Ishikawa (cell line): ENCODE results near the gene TSGA10IP.

Source experiments
- CEBPB ChIP-seq: IDR thresholded peaks from 2 replicates; pipeline ENCODE4 v1.6.1; 2012
- CREB1 ChIP-seq: IDR thresholded peaks from 2 replicates; pipeline ENCODE4 v1.6.1; 2012; ENCODE audit warnings: low read depth
- EGR1 ChIP-seq: IDR thresholded peaks from 2 replicates; pipeline ENCODE4 v1.6.1; 2012
- EP300 ChIP-seq: IDR thresholded peaks from 2 replicates; pipeline ENCODE4 v1.6.1; 2012; ENCODE audit warnings: borderline replicate concordance
- FOXM1 ChIP-seq: IDR thresholded peaks from 2 replicates; pipeline ENCODE4 v1.6.1; 2012; ENCODE audit warnings: low read depth, borderline replicate concordance
- NFIC ChIP-seq: IDR thresholded peaks from 2 replicates; pipeline ENCODE4 v1.6.1; 2012
- RAD21 ChIP-seq: IDR thresholded peaks from 2 replicates; pipeline ENCODE4 v1.6.1; 2012; ENCODE audit warnings: low read depth
- TAF1 ChIP-seq: IDR thresholded peaks from 2 replicates; pipeline ENCODE4 v1.6.1; 2012; ENCODE audit warnings: low read depth, mild to moderate bottlenecking
- TCF12 ChIP-seq: IDR thresholded peaks from 2 replicates; pipeline ENCODE4 v1.6.1; 2012; ENCODE audit warnings: low read depth
- TEAD4 ChIP-seq: IDR thresholded peaks from 2 replicates; pipeline ENCODE4 v1.6.1; 2012
- USF1 ChIP-seq: IDR thresholded peaks from 2 replicates; pipeline ENCODE4 v1.6.1; 2012
- YY1 ChIP-seq: IDR thresholded peaks from 2 replicates; pipeline ENCODE4 v1.6.1; 2012; ENCODE audit warnings: low read depth
- ZBTB7A ChIP-seq: IDR thresholded peaks from 2 replicates; pipeline ENCODE4 v1.6.1; 2012; ENCODE audit warnings: low read depth
- TF ChIP-seq, protein P1 (sequence below): IDR thresholded peaks from 2 replicates; pipeline ENCODE4 v1.6.1; 2012
- TF ChIP-seq, protein P2 (sequence below): IDR thresholded peaks from 2 replicates; pipeline ENCODE4 v1.6.1; 2012; ENCODE audit warnings: low read depth, mild to moderate bottlenecking

The TSGA10IP gene

DNA sequence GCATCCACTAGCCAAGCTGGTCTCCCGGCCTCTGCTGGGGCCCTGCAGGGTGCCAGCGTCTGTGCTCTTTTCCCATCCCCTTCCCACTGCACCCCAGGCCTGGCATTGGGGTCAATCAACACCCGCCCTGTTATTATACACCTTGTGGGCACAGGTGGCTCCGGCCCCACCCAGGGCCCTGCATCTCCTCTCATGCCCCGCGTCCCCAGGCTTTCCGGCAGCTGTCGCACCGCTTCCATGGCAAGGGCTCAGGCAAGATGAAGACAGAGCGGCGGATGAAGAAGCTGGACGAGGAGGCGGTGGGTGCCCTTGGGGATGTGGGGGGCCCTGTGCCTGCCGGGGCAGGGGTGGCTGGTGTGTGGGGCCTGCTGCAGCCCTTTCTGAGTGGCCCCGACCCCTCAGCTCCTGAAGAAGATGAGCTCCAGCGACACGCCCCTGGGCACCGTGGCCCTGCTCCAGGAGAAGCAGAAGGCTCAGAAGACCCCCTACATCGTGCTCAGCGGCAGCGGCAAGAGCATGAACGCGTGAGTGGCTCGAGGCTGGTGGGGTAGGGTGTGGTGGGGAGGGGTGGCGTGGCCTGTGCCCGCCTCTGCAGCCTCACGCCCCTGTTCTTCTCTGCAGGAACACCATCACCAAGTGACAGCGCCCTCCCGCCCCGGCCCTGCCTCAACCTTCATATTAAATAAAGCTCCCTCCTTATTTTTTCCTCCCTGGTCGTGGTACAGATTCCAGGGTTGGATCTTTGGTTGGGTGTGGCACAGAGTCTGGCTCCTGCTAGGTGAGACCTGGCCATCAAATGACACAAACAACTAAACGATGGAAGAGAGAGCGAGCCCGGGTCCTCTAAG, 33.3 kb downstream of the TSGA10IP start:
- TF ChIP-seq ZBTB7A = no peak
- TF ChIP-seq TAF1 = no peak
- TF ChIP-seq TCF12 = no peak
- TF ChIP-seq CREB1 = no peak
- TF ChIP-seq, protein P1, sequence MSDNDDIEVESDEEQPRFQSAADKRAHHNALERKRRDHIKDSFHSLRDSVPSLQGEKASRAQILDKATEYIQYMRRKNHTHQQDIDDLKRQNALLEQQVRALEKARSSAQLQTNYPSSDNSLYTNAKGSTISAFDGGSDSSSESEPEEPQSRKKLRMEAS = no peak
- no peak for TF ChIP-seq EP300
- no peak for TF ChIP-seq CEBPB
- TF ChIP-seq NFIC = no peak
- no peak for TF ChIP-seq RAD21
- no peak for TF ChIP-seq YY1
- TF ChIP-seq USF1 = no peak
- TF ChIP-seq, protein P2, sequence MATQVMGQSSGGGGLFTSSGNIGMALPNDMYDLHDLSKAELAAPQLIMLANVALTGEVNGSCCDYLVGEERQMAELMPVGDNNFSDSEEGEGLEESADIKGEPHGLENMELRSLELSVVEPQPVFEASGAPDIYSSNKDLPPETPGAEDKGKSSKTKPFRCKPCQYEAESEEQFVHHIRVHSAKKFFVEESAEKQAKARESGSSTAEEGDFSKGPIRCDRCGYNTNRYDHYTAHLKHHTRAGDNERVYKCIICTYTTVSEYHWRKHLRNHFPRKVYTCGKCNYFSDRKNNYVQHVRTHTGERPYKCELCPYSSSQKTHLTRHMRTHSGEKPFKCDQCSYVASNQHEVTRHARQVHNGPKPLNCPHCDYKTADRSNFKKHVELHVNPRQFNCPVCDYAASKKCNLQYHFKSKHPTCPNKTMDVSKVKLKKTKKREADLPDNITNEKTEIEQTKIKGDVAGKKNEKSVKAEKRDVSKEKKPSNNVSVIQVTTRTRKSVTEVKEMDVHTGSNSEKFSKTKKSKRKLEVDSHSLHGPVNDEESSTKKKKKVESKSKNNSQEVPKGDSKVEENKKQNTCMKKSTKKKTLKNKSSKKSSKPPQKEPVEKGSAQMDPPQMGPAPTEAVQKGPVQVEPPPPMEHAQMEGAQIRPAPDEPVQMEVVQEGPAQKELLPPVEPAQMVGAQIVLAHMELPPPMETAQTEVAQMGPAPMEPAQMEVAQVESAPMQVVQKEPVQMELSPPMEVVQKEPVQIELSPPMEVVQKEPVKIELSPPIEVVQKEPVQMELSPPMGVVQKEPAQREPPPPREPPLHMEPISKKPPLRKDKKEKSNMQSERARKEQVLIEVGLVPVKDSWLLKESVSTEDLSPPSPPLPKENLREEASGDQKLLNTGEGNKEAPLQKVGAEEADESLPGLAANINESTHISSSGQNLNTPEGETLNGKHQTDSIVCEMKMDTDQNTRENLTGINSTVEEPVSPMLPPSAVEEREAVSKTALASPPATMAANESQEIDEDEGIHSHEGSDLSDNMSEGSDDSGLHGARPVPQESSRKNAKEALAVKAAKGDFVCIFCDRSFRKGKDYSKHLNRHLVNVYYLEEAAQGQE = no peak
- TF ChIP-seq EGR1 = no peak
- TF ChIP-seq TEAD4 = no peak
- no peak for TF ChIP-seq FOXM1

DNA sequence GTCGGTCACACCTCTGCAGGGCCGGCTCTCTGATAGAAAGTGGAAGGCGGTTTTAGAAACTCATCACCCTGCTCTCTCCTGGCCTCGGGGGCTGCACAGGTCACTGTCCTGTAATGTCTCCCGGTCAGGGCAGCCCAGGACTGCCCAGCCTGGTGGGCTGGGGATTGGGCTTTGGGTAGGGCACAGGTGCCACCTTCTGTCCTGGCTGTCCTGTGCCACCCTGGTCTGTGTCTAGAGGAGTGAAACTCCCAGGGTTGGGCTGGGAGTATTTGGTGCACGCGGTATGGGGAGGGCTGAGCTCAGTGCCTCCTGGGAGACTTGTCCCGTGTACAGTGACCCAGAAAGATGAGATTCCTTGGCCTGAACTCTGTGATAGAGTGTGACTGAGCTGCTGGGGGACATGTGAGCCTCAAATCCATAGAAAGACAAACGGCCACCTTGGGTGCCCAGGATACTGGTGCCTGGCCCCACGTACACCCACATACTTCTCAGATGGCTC, 34.0 kb downstream of the TSGA10IP start:
- no peak for TF ChIP-seq TCF12
- TF ChIP-seq TAF1 = no peak
- no peak for TF ChIP-seq RAD21
- TF ChIP-seq, protein P1 = no peak
- no peak for TF ChIP-seq EP300
- no peak for TF ChIP-seq FOXM1
- TF ChIP-seq CREB1 = no peak
- TF ChIP-seq USF1 = no peak
- TF ChIP-seq EGR1 = no peak
- TF ChIP-seq NFIC = no peak
- TF ChIP-seq ZBTB7A = no peak
- no peak for TF ChIP-seq TEAD4

- TF ChIP-seq EP300 = no peak
- TF ChIP-seq, protein P2 = no peak
- TF ChIP-seq, protein P1 = no peak
- TF ChIP-seq YY1 = no peak
- no peak for TF ChIP-seq TCF12
- TF ChIP-seq EGR1 = no peak
- no peak for TF ChIP-seq ZBTB7A
- no peak for TF ChIP-seq NFIC
- TF ChIP-seq RAD21 = no peak
These were observed 35.9 kb downstream of the TSGA10IP start for GRCh38 chr11:65981101-65981740.

DNA sequence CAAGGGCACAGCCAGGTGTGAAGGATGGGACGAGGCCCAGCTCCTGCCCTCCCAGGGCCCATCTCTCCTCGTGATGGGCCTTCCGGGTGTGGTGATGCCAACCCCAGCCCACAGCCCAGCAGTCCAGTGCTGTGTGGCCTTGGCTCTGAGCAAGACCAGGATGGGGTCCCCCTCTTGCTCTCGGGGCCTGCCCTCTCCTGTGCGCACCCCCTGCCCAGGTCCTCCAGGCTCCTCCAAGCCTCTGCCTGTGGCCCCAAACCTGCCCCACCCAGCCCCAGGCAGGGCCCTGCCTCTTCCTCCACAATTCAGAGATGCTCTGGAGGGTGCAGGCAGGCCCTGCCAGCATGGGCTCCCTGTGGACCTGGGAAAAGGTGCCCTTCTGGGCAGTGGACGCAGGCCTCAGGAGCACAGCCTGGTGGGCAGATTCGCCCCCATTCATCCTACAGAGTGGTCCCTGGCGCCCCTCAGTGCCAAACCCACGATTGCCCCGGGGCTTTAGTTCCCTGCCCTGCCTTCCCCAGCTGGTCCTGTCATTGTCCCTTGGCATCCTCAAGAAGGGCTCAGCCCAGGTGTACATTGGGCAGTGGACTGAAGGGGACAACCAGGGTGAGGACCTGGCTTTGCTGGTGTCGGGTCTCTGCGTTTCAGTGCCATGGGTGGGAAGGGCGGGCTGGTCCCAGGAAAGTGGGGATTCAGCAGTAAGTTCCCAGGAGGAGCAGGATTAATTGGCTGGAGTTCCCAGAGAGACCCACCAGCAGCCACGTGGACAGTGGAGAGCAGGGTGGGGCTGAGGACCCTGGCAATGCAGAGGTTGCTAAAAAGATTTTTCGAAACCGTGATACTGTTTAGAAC, 36.9 kb downstream of the TSGA10IP start:
- no peak for TF ChIP-seq USF1
- TF ChIP-seq RAD21 = no peak
- no peak for TF ChIP-seq ZBTB7A
- TF ChIP-seq TEAD4 = no peak
- TF ChIP-seq, protein P1 = no peak
- TF ChIP-seq, protein P2 = no peak
- TF ChIP-seq FOXM1 = no peak
- no peak for TF ChIP-seq YY1
- TF ChIP-seq CREB1 = no peak
- TF ChIP-seq TCF12 = no peak
- no peak for TF ChIP-seq EP300
- no peak for TF ChIP-seq TAF1
- TF ChIP-seq CEBPB = no peak
- no peak for TF ChIP-seq EGR1
- no peak for TF ChIP-seq NFIC
